OCI-LY1 (cell line): ENCODE data around the gene CTXN1.

Experiments used
- H2AFZ ChIP-seq: fragments of 200-600 bp; sonication (generic), shearing (Covaris generic); 2 replicates; pipeline ENCODE4 v1.6.0; 2014; ENCODE audit warnings: antibody characterized with exemption, mild to moderate bottlenecking, low read length
- H3F3A ChIP-seq: fragments of 200-600 bp; sonication (generic), shearing (Covaris generic); 2 replicates; pipeline ENCODE4 v1.6.0; 2014; ENCODE audit warnings: mild to moderate bottlenecking, antibody characterized with exemption, low read length, moderate library complexity; ENCODE audit not compliant: insufficient read depth
- H3K27ac ChIP-seq: fragments of 200-600 bp; sonication (generic); 2 replicates; pipeline ENCODE4 v1.5.1; 2014; ENCODE audit warnings: low read length, mixed run types, mild to moderate bottlenecking, low read depth; ENCODE audit not compliant: poor library complexity, severe bottlenecking
- H3K27me3 ChIP-seq: fragments of 200-600 bp; sonication (generic); 2 replicates; pipeline ENCODE4 v1.6.0; 2014; ENCODE audit warnings: antibody characterized with exemption, mild to moderate bottlenecking, low read length, moderate library complexity; ENCODE audit not compliant: insufficient read depth
- H3K36me3 ChIP-seq: fragments of 200-600 bp; sonication (generic); 2 replicates; pipeline ENCODE4 v1.6.1; 2014; ENCODE audit warnings: mild to moderate bottlenecking, antibody characterized with exemption, low read length, moderate library complexity, mixed read lengths; ENCODE audit not compliant: insufficient read depth
- H3K4me1 ChIP-seq: fragments of 200-600 bp; sonication (generic); 2 replicates; pipeline ENCODE4 v1.5.1; 2014; ENCODE audit warnings: mild to moderate bottlenecking, low read length, moderate library complexity; ENCODE audit not compliant: insufficient read depth, severe bottlenecking
- H3K4me2 ChIP-seq: fragments of 200-600 bp; sonication (generic), shearing (Covaris generic); 2 replicates; pipeline ENCODE4 v1.6.1; 2014; ENCODE audit warnings: low read length
- H3K4me3 ChIP-seq: fragments of 200-600 bp; sonication (generic); 2 replicates; pipeline ENCODE4 v1.5.1; 2014; ENCODE audit warnings: low read length, low read depth, mild to moderate bottlenecking, mixed read lengths; ENCODE audit not compliant: poor library complexity, severe bottlenecking
- H3K79me2 ChIP-seq: fragments of 200-600 bp; shearing (Covaris generic); 2 replicates; pipeline ENCODE4 v1.6.1; 2016; ENCODE audit warnings: mixed run types, low read length, mixed read lengths; ENCODE audit not compliant: insufficient read depth
- H3K9ac ChIP-seq: fragments of 200-600 bp; sonication (generic), shearing (Covaris generic); 2 replicates; pipeline ENCODE4 v1.6.1; 2014; ENCODE audit warnings: mild to moderate bottlenecking, low read length, mixed read lengths
- H3K9me2 ChIP-seq: fragments of 200-600 bp; sonication (generic), shearing (Covaris generic); 2 replicates; pipeline ENCODE4 v1.6.1; 2014; ENCODE audit warnings: low read depth, mild to moderate bottlenecking, low read length, mixed read lengths
- H3K9me3 ChIP-seq: fragments of 200-600 bp; shearing (Covaris generic); 2 replicates; pipeline ENCODE4 v1.6.1; 2014; ENCODE audit warnings: low read length, mixed read lengths
- H4K20me1 ChIP-seq: fragments of 200-600 bp; sonication (generic), shearing (Covaris generic); 2 replicates; pipeline ENCODE4 v1.6.0; 2016; ENCODE audit warnings: mild to moderate bottlenecking, low read length; ENCODE audit not compliant: insufficient read depth
- EZH2 ChIP-seq: fragments of 200-600 bp; sonication (generic), shearing (Covaris generic); IDR thresholded peaks from 2 replicates; pipeline ENCODE4 v1.8.0; 2017; ENCODE audit warnings: borderline replicate concordance, mixed run types, mild to moderate bottlenecking, antibody characterized with exemption, low read length, moderate library complexity, mixed read lengths
- TF ChIP-seq, protein P1 (sequence below): fragments of 200-600 bp; sonication (generic), shearing (Covaris generic); IDR thresholded peaks from 2 replicates; pipeline ENCODE4 v1.5.1; 2017; ENCODE audit warnings: mild to moderate bottlenecking, antibody characterized with exemption, low read length, moderate library complexity, mixed read lengths

The CTXN1 gene

GRCh38 chr19:7888826-7889217, 37.1 kb downstream of the CTXN1 start:
- no peaks in the 10 kb centered on the region for H3K27me3 ChIP-seq

DNA sequence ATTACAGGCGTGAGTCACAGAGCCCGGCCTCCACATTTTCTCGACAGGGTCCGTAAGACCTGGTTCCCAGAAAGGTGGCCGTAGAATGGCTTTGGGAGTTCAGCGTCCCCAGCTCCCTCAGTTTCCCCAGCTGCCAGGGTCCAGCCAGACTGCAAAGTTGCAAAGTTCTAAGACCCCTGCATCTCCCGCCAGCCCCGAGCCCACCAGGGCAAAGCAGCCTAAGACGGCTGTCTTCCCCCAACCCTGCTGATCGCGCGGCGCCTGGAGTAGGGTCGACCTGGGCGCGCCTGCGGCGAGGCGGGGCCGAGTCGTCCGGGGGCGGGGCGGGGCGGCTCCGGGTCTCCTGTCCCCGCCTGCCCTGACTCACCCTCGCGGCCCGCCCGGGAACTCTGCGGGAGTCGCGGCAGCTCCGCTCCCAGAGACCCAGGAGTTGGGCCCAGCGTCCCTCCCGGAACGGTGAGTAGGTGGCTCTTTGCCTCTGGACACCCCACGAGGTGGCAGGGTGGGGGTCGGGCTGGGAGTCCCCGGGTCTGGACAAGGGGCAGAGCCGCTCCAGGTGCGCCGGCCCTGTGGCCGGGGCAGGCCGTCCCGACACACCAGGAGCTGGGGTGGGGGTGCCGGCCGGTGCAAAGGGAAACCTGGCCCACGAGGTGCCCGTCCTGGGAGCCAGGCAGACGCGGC, 37.6 kb downstream of the CTXN1 start, which contains the start of gene LRRC8E:
Gene LRRC8E (plus strand): TSS at position 366 of the 681 bp plus-strand sequence. CDS start 7,094 bp downstream, outside the sequence.
- no peak within 1 kb of the TSS for H3K9ac ChIP-seq
- H3K4me3 ChIP-seq = no peak within 1 kb of the TSS
- no peak within 1 kb of the TSS for H2AFZ ChIP-seq

More at GRCh38 chr19:7888826-7889217, 37.1 kb downstream of the CTXN1 start:
- H3K9me3 ChIP-seq = no peaks in the 10 kb centered on the region
- no peaks in the 10 kb centered on the region for H3K36me3 ChIP-seq
- H4K20me1 ChIP-seq = no peaks in the 10 kb centered on the region
- no peaks in the 10 kb centered on the region for H3K9me2 ChIP-seq
- H3K27ac ChIP-seq = no peak overlapping the region
- no peak overlapping the region for H2AFZ ChIP-seq
- H3K4me2 ChIP-seq = no peak overlapping the region
- no peak overlapping the region for H3K9ac ChIP-seq
- no peak for TF ChIP-seq EZH2
- TF ChIP-seq, protein P1, sequence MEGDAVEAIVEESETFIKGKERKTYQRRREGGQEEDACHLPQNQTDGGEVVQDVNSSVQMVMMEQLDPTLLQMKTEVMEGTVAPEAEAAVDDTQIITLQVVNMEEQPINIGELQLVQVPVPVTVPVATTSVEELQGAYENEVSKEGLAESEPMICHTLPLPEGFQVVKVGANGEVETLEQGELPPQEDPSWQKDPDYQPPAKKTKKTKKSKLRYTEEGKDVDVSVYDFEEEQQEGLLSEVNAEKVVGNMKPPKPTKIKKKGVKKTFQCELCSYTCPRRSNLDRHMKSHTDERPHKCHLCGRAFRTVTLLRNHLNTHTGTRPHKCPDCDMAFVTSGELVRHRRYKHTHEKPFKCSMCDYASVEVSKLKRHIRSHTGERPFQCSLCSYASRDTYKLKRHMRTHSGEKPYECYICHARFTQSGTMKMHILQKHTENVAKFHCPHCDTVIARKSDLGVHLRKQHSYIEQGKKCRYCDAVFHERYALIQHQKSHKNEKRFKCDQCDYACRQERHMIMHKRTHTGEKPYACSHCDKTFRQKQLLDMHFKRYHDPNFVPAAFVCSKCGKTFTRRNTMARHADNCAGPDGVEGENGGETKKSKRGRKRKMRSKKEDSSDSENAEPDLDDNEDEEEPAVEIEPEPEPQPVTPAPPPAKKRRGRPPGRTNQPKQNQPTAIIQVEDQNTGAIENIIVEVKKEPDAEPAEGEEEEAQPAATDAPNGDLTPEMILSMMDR = no peak
- no peaks in the 10 kb centered on the region for H3F3A ChIP-seq
- H3K79me2 ChIP-seq = no peaks in the 10 kb centered on the region
- H3K4me3 ChIP-seq = no peak overlapping the region
- H3K4me1 ChIP-seq = no peaks in the 10 kb centered on the region

DNA sequence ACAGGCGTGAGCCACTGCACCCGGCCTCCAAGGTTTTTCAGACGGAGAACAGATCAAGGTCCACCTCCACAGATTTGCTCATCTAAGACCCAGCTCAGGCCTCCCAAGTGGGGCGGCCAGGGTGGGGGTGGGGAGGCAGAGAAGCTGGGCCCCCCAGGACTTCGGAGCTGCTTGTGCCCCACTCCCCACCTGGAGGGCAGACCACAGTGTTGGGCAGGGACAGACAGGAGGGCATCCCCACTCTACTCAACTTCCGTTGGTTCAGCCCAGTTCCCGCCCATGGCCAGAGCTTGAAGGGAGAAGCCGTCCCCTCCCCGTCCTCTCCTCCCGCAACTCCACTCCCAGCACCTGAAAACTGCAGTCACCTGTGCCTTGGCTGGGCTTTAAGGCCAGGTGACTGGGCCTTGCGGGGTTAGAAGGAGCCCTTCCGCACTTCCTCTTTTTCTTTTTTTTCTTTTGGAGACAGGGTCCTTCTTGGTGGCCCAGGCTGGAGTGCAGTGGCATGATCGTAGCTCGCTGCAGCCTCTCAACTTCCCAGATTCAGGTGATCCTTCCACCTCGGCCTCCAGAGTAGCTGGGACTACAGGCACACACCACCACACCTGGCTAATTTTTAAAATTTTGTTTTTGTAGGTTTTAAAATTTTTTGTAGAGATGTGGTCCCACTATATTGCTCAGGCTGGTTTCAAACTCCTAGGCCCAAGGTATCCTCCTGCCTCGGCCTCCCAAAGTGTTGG, 38.4 kb downstream of the CTXN1 start:
- no peak for TF ChIP-seq EZH2
- TF ChIP-seq, protein P1 = no peak
- no peaks in the 10 kb centered on the region for H3K36me3 ChIP-seq

More for the DNA sequence above, 37.6 kb downstream of the CTXN1 start, which contains the start of gene LRRC8E:
- Histone ChIP-seq H3K9me2 (no peaks in the 10 kb centered on the region), H4K20me1 (no peaks in the 10 kb centered on the region), H3F3A (no peaks in the 10 kb centered on the region), H3K36me3 (no peaks in the 10 kb centered on the region), H3K27ac (no peak within 1 kb of the TSS), H3K4me1 (no peaks in the 10 kb centered on the region), H3K9me3 (no peaks in the 10 kb centered on the region), H3K27me3 (no peaks in the 10 kb centered on the region), H3K79me2 (no peaks in the 10 kb centered on the region), H3K4me2 (no peak within 1 kb of the TSS)
- no peak for TF ChIP-seq EZH2
- TF ChIP-seq, protein P1 = no peak

More for the DNA sequence above, 38.4 kb downstream of the CTXN1 start:
- no peaks in the 10 kb centered on the region for H3K9me2 ChIP-seq
- no peaks in the 10 kb centered on the region for H4K20me1 ChIP-seq
- H3F3A ChIP-seq = no peaks in the 10 kb centered on the region
- H3K79me2 ChIP-seq = no peaks in the 10 kb centered on the region
- no peak overlapping the region for H3K27ac ChIP-seq
- no peaks in the 10 kb centered on the region for H3K27me3 ChIP-seq
- H3K9me3 ChIP-seq = no peaks in the 10 kb centered on the region
- H3K4me3 ChIP-seq = no peak overlapping the region
- no peak overlapping the region for H3K9ac ChIP-seq
- no peak overlapping the region for H3K4me2 ChIP-seq
- no peaks in the 10 kb centered on the region for H3K4me1 ChIP-seq
- no peak overlapping the region for H2AFZ ChIP-seq
